ENCODE data around the gene DDIT3.
A peak's percentile ranks its signal among the peaks of the same experiment; 100 is the strongest.

The DDIT3 gene

GRCh38 chr12:57491393-57492280, 28.7 kb downstream of the DDIT3 start:
- no peak overlapping the region for H3K4me3 ChIP-seq (ENCODE audit: low read depth, low read length)
- DNase-seq (ENCODE audit: low read depth), result no peak

GRCh38 chr12:57490126-57490525, 30.2 kb downstream of the DDIT3 start:
- H3K4me3 ChIP-seq (ENCODE audit: low read depth, low read length), result no peak overlapping the region

GRCh38 chr12:57489157-57489641, 31.1 kb downstream of the DDIT3 start:
- H3K4me3 ChIP-seq (ENCODE audit: low read depth, low read length), result peak overlapping the region; percentile 98
- no peak for DNase-seq (ENCODE audit: low read depth)

More at GRCh38 chr12:57490126-57490525, 30.2 kb downstream of the DDIT3 start:
- no peak for DNase-seq (ENCODE audit: low read depth)

GRCh38 chr12:57488402-57489156, 31.7 kb downstream of the DDIT3 start:
- DNase-seq (ENCODE audit: low read depth), result no peak
- H3K4me3 ChIP-seq (ENCODE audit: low read depth, low read length), result peak overlapping the region; percentile 98

- DNase-seq (ENCODE audit: low read depth), result peak; percentile 83
- H3K4me3 ChIP-seq (ENCODE audit: low read depth, low read length), result peak within 1 kb of the TSS; percentile 98
Measured at GRCh38 chr12:57487597-57488401, 32.5 kb downstream of the DDIT3 start, which contains the start of gene MARS1. Gene MARS1 (plus strand): TSS chr12:57488068. CDS start chr12:57488091, 23 bp downstream.

- H3K4me3 ChIP-seq (ENCODE audit: low read depth, low read length), result peak overlapping the region; percentile 98
- DNase-seq (ENCODE audit: low read depth), result no peak
Measured at GRCh38 chr12:57487055-57487596, 33.2 kb downstream of the DDIT3 start.

GRCh38 chr12:57485695-57486094, 34.6 kb downstream of the DDIT3 start:
- no peak for DNase-seq (ENCODE audit: low read depth)
- no peak overlapping the region for H3K4me3 ChIP-seq (ENCODE audit: low read depth, low read length)

- no peak overlapping the region for H3K4me3 ChIP-seq (ENCODE audit: low read depth, low read length)
Measured at GRCh38 chr12:57483466-57483865, 36.8 kb downstream of the DDIT3 start.

GRCh38 chr12:57481671-57482070, 38.6 kb downstream of the DDIT3 start:
- DNase-seq (ENCODE audit: low read depth), result no peak
- H3K4me3 ChIP-seq (ENCODE audit: low read depth, low read length), result no peak overlapping the region

More at GRCh38 chr12:57483466-57483865, 36.8 kb downstream of the DDIT3 start:
- DNase-seq (ENCODE audit: low read depth), result no peak

GRCh38 chr12:57479376-57480115, 40.8 kb downstream of the DDIT3 start, which contains the start of gene ARHGAP9:
Gene ARHGAP9 (minus strand): TSS chr12:57479866. CDS start chr12:57479406, 460 bp downstream.
- no peak within 1 kb of the TSS for H3K4me3 ChIP-seq (ENCODE audit: low read depth, low read length)
- DNase-seq (ENCODE audit: low read depth), result no peak

GRCh38 chr12:57479043-57479375, 41.3 kb downstream of the DDIT3 start:
- no peak overlapping the region for H3K4me3 ChIP-seq (ENCODE audit: low read depth, low read length)
- no peak for DNase-seq (ENCODE audit: low read depth)

GRCh38 chr12:57477710-57478681, 42.3 kb downstream of the DDIT3 start:
- no peak overlapping the region for H3K4me3 ChIP-seq (ENCODE audit: low read depth, low read length)
- DNase-seq (ENCODE audit: low read depth), result no peak

GRCh38 chr12:57476993-57477709, 43.2 kb downstream of the DDIT3 start:
- DNase-seq (ENCODE audit: low read depth), result no peak
- no peak overlapping the region for H3K4me3 ChIP-seq (ENCODE audit: low read depth, low read length)

GRCh38 chr12:57476162-57476992, 43.9 kb downstream of the DDIT3 start:
- DNase-seq (ENCODE audit: low read depth), result no peak
- peak overlapping the region; percentile 28 for H3K4me3 ChIP-seq (ENCODE audit: low read depth, low read length)

GRCh38 chr12:57475271-57476161, 44.8 kb downstream of the DDIT3 start:
- peak overlapping the region; percentile 28 for H3K4me3 ChIP-seq (ENCODE audit: low read depth, low read length)
- DNase-seq (ENCODE audit: low read depth), result no peak

Measured in skeletal muscle cell (primary cell).